Epithelial cell of proximal tubule (primary cell): ENCODE data around the gene ZBTB47. TPM values are rescaled to one million over a fixed set of nuclear protein-coding genes. Genes with fewer than 3 reads are reported as not detected.
A peak's percentile ranks its signal among the peaks of the same experiment; 100 is the strongest.

Experiments
- DNase-seq: peaks from one replicate; pipeline ENCODE4 v3.0.0-alpha.2; 2011; ENCODE audit warnings: low read depth
- H3K4me3 ChIP-seq: 2 replicates; pipeline ENCODE4 v1.5.1; 2011; ENCODE audit warnings: low read depth, mild to moderate bottlenecking, low read length
- total RNA-seq: library from RNA; depleted of rRNA; stranded (reverse); fragments of >200 nt; gene quantifications from 2 replicates; pipeline ENCODE4 v1.2.3, GENCODE V29; 2015
- TF ChIP-seq, protein P1 (sequence below): conservative IDR thresholded peaks from 2 replicates; pipeline ENCODE4 v1.5.1; 2012; ENCODE audit warnings: low read depth, mild to moderate bottlenecking, low read length

The ZBTB47 gene
- total RNA-seq, 1 donor from 2014 or later = 5.6 TPM

DNA sequence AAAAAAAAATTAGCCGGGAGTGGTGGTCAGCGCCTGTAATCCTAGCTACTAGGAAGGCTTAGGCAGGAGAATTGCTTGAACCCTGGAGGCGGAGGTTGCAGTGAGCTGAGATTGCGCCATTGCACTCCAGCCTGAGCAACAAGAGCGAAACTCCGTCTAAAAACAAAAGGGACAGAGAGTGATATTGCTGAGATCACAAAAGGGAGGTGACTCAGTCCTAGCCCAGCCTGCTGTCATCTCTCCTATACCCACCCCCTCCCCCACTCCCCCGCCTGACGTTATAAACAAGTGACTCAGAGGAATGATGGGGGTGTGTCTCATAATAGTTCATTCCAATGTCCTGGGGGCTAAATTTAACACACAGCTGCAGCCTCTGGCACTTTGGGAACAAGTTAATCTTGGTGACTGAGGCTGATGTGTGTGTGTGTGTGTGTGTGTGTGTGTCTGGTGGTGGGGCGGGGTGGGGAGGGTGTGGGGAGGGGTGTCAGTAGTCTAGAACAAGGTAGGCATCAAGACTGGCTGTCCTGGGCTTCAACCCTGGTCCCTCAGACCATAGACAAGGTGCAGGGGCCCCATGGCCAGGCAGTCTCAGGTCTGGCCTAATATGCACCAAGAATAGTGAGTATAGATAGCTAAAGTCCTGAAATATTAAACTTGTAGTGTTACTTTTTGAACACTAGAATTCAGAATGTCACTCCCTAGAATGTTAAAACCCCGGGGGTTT lies 30.5 kb downstream of the ZBTB47 start:
- no peak overlapping the region for H3K4me3 ChIP-seq
- DNase-seq = peak; percentile 67
- TF ChIP-seq, protein P1, sequence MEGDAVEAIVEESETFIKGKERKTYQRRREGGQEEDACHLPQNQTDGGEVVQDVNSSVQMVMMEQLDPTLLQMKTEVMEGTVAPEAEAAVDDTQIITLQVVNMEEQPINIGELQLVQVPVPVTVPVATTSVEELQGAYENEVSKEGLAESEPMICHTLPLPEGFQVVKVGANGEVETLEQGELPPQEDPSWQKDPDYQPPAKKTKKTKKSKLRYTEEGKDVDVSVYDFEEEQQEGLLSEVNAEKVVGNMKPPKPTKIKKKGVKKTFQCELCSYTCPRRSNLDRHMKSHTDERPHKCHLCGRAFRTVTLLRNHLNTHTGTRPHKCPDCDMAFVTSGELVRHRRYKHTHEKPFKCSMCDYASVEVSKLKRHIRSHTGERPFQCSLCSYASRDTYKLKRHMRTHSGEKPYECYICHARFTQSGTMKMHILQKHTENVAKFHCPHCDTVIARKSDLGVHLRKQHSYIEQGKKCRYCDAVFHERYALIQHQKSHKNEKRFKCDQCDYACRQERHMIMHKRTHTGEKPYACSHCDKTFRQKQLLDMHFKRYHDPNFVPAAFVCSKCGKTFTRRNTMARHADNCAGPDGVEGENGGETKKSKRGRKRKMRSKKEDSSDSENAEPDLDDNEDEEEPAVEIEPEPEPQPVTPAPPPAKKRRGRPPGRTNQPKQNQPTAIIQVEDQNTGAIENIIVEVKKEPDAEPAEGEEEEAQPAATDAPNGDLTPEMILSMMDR = no peak

DNA sequence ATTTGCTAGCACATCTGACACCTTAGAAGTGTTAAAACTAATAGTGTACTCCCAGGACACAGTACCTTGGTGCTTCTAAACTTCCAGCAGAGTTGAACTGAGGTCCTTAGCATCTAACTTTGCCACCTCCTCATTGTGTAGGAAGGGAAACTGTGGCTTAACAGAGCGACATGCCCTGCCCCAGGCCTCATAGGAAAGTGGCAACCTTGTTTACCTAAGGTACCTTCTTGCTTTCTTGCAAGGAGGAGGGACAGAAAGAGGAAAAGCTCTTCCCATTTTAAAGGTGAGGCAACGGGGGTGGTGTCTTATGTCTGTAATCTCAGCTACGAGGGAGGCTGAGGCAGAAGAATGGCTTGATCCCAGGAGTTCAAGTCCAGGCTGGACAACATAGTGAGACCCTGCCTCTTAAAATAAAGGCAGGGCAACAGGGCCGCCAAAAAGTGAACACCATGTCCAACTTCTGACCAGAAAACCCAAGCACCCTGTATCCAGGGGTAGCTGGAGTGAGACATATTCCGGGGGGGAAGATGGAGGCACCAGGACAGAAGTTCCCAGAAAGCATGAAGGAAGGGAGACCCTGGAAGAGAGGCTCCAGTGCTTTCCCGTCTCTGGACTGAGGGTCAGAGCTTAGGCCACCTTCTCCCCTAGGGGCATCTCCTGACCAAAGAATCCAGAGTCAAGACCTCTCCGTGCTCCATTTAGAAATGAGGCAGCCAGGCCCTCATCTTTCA lies 31.3 kb downstream of the ZBTB47 start:
- no peak for DNase-seq
- TF ChIP-seq, protein P1 = no peak

GRCh38 chr3:42685363-42685881 lies 31.9 kb downstream of the ZBTB47 start, which contains the start of gene KLHL40:
TSS of gene KLHL40 (plus strand) at chr3:42685537. CDS start at chr3:42685619, 82 bp downstream.
- TF ChIP-seq, protein P1 = no peak
- DNase-seq = no peak
- no peak within 1 kb of the TSS for H3K4me3 ChIP-seq

More for the DNA sequence above, 31.3 kb downstream of the ZBTB47 start:
- H3K4me3 ChIP-seq = no peak overlapping the region

DNA sequence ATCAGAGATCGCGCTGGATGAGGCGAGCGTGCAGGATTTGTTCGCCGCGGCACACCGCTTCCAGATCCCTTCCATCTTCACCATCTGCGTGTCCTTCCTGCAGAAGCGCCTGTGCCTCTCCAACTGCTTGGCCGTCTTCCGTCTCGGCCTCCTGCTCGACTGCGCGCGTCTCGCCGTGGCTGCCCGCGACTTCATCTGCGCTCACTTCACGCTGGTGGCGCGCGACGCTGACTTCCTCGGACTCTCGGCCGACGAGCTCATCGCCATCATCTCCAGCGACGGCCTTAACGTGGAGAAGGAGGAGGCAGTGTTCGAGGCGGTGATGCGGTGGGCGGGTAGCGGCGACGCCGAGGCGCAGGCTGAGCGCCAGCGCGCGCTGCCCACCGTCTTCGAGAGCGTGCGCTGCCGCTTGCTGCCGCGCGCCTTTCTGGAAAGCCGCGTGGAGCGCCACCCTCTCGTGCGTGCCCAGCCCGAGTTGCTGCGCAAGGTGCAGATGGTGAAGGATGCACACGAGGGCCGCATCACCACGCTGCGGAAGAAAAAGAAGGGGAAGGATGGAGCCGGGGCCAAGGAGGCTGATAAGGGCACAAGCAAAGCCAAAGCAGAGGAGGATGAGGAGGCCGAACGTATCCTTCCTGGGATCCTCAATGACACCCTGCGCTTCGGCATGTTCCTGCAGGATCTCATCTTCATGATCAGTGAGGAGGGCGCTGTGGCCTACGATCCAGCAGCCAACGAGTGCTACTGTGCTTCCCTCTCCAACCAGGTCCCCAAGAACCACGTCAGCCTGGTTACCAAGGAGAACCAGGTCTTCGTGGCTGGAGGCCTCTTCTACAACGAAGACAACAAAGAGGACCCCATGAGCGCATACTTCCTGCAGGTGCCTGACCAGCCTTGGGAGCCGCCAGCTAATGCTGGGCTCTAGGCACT lies 32.7 kb downstream of the ZBTB47 start:
- TF ChIP-seq, protein P1 = no peak
- no peak for DNase-seq
- H3K4me3 ChIP-seq = no peak overlapping the region

GRCh38 chr3:42686832-42687650 lies 33.5 kb downstream of the ZBTB47 start:
- TF ChIP-seq, protein P1 = no peak
- no peak for DNase-seq
- H3K4me3 ChIP-seq = no peak overlapping the region

GRCh38 chr3:42688016-42688415 lies 34.5 kb downstream of the ZBTB47 start:
- TF ChIP-seq, protein P1 = no peak
- no peak overlapping the region for H3K4me3 ChIP-seq
- no peak for DNase-seq
